GM20431 (cell line): Measurements from ENCODE around the gene OR2A25.

ENCODE experiments used
- in situ Hi-C: fragments of 300-500 bp; cut with MseI, MboI; formaldehyde crosslinking; loops from one replicate; pipeline ENCODE4 v1.15.0; 2020; ENCODE audit warnings: low sequenced_read_pairs; ENCODE audit not compliant: unreplicated experiment

The OR2A25 gene

GRCh38 chr7:144063710-144064109 lies 5.9 kb upstream of the OR2A25 start:
- in situ Hi-C loops = no loop called here

- in situ Hi-C loops = no loop called here
Measured at GRCh38 chr7:144069953-144070352, 342 bp downstream of the OR2A25 start.

- in situ Hi-C loops = no loop called here
Measured at GRCh38 chr7:144074374-144074773, 4.8 kb downstream of the OR2A25 start.

DNA sequence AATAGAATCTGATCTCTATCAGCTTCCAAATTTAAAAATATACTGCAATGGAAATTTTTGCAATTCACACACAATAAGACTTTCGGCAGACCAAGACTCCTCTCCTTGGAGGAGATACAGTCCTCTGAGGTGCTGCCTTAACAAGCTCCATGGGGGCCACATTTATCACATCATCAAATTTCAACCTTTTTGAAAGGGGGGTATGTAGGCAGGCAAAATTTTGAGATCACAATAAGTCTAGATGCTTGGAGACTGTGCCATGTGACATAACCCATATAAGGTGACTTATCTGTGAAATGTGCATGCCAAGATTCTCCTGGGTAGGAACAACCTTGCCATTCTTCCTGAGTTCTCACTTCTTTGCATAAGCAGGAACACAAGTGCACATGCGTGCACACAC lies 16.4 kb downstream of the OR2A25 start, which contains the start of gene OR2A12:
Gene OR2A12, plus strand, starts transcription at position 301 of the 400 bp plus-strand sequence. CDS start 8,830 bp downstream, outside the sequence.
- in situ Hi-C loops = no loop called here

- in situ Hi-C loops = no loop called here
Measured at GRCh38 chr7:144086730-144087129, 17.1 kb downstream of the OR2A25 start.

DNA sequence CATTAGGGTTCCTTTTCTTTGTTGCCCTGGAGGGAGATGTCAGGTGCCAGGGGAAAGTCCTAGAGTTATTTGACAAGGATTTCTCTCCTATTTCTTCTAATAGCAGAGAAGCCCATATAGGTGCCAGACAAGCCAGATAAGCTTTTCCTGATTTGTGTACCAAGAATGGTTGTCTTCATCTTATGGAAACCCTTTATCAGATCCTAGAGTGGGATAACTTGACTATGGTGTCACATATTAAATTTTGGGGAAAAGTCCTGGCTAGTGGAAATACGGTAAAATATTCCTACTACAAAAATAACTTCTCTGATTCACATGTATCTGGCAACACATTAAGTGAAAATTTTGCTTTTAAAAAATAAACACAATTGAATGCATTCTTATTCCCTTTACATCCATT lies 17.6 kb downstream of the OR2A25 start:
- in situ Hi-C loops = no loop called here

- in situ Hi-C loops = no loop called here
Measured at GRCh38 chr7:144090667-144091066, 21.1 kb downstream of the OR2A25 start.

GRCh38 chr7:144098776-144099175 lies 29.2 kb downstream of the OR2A25 start:
- in situ Hi-C loops = no loop called here

GRCh38 chr7:144100607-144101006 lies 31.0 kb downstream of the OR2A25 start:
- in situ Hi-C loops = loop anchor here (25.0 kb wide), 1 partner anchor 588 kb away; no protein-coding TSS in a partner anchor

GRCh38 chr7:144102041-144102440 lies 32.4 kb downstream of the OR2A25 start:
- in situ Hi-C loops = loop anchor here (25.0 kb wide), 1 partner anchor 590 kb away; no protein-coding TSS in a partner anchor

DNA sequence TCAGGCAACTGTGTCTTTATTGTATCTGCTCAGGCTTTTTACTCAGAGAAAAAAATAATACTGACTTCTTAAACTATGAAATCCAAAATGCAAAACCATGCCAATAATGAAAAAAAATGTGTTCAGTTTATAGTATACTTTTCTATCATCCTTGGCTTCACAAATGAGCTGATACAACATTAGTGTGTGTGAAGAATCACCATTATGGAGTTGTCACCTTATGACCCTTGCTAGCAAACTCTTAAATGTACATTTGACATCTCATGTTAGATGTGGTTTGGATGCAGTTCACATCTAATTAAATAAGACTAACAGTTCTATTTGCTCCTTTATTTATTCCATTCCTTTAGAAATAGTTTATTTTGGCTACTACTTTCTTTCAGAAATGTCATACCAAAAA lies 35.6 kb downstream of the OR2A25 start:
- in situ Hi-C loops = loop anchor here (25.0 kb wide), 1 partner anchor 593 kb away; no protein-coding TSS in a partner anchor

- in situ Hi-C loops = loop anchor here (25.0 kb wide), 1 partner anchor 597 kb away; no protein-coding TSS in a partner anchor
Measured at GRCh38 chr7:144109283-144109682, 39.7 kb downstream of the OR2A25 start, which contains the start of gene OR2A2. Gene OR2A2 (plus strand): TSS chr7:144109583. CDS start chr7:144109583, 0 bp downstream.

- in situ Hi-C loops = loop anchor here (25.0 kb wide), 1 partner anchor 598 kb away; no protein-coding TSS in a partner anchor
Measured at GRCh38 chr7:144110272-144110671, 40.7 kb downstream of the OR2A25 start.

- in situ Hi-C loops = loop anchor here (25.0 kb wide), 1 partner anchor 601 kb away; no protein-coding TSS in a partner anchor
Measured at GRCh38 chr7:144113651-144114050, 44.0 kb downstream of the OR2A25 start.

DNA sequence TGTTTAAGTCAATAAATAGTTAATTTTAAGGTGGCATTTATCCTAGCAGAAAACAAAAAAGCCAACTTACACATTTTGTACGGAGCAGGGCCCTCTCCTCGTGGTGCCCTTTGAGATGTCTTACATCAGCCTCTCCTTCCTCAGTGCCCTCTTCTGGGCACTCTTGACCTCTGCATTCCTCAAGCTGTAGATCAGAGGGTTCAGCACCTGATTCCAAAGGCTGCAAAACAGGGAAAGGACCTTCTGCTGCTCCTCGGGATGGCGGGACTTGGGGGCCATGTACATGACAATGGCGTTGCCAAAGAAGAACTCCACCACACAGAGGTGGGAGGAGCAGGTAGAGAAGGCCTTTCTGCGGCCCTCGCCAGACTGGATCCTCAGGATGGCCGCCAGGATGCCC lies 48.7 kb downstream of the OR2A25 start:
- in situ Hi-C loops = loop anchor here (25.0 kb wide), 1 partner anchor 606 kb away; no protein-coding TSS in a partner anchor

DNA sequence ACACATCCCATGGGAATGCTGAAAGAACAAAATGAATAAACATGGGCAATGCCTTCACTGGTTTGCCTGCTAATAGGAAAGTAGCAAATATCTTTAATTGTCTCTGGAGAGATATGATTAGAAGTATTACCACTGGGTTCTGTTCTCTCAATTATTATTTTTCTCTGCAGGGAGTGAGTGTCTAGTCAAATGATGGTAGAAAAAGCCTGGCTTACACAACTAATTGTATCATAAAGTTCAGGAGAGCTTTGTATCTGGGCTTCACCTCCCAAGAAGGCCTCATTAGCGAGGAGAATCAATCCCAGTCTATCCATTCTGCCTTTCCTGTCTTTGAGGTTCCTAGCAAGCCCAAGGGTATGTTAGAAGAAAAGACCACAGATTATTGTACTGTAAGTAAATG lies 53.3 kb downstream of the OR2A25 start, which contains the start of gene OR2A14:
Gene OR2A14, plus strand, starts transcription at position 301 of the 400 bp plus-strand sequence. CDS start 5,937 bp downstream, outside the sequence.
- in situ Hi-C loops = loop anchor here (25.0 kb wide), 1 partner anchor 611 kb away; no protein-coding TSS in a partner anchor
